ENCODE measurements around the gene AMIGO3. TPM values are rescaled to one million over a fixed set of nuclear protein-coding genes. Genes with fewer than 3 reads are reported as not detected.

Gene AMIGO3
- total and polyA plus RNA-seq, 2 experiments from 2014 or later = 2.9 to 10.4 TPM

GRCh38 chr3:49700453-49701128, 18.9 kb downstream of the AMIGO3 start:
- ATAC-seq (peak; percentile 41), DNase-seq (ENCODE audit: low spot score) (peak; percentile 71)
- Histone ChIP-seq H4K20me1 (replicated peaks; ENCODE audit: insufficient read depth) (peaks cover 5% of the 10 kb centered on the region; the same call in 1 of the 2 replicates), H3K9me2 (ENCODE audit: insufficient read depth) (no peaks in the 10 kb centered on the region), H3K4me1 (ENCODE audit: insufficient read depth) (no peaks in the 10 kb centered on the region), H3F3A (replicated peaks; ENCODE audit: low read depth) (no peaks in the 10 kb centered on the region; the same call in 1 of the 2 replicates), H3K27ac (ENCODE audit: low read depth) (0 out of 2 replicates have a peak overlapping the region, but pooled peaks have one; percentile 39), H3K4me2 (no peak overlapping the region), H3K79me2 (replicated peaks; ENCODE audit: insufficient read depth) (no peaks in the 10 kb centered on the region), H3K36me3 (ENCODE audit: insufficient read depth) (no peaks in the 10 kb centered on the region), H3K4me3 (no peak overlapping the region), H3K27me3 (ENCODE audit: insufficient read depth) (no peaks in the 10 kb centered on the region), H2AFZ (no peak overlapping the region)
- TF ChIP-seq CTCF (conservative IDR thresholded peaks at IDR 0.05; ENCODE audit: low read depth in 2 of 2) (peak; percentile 59 to 76), ZNF462 (CRISPR knock-in tag; IDR thresholded peaks at IDR 0.05) (no peak)
- Mint-ChIP-seq H3K27ac (no peak overlapping the region), H3K36me3 (ENCODE audit: low read depth) (peaks cover 8% of the 10 kb centered on the region), H3K4me1 (peaks cover 18% of the 10 kb centered on the region), H3K27me3 (ENCODE audit: insufficient read depth, low read depth, poor library complexity) (peaks cover 17% of the 10 kb centered on the region), H3K9me3 (no peaks in the 10 kb centered on the region), H3K4me3 (no peak overlapping the region)
